ENCODE measurements around the gene SPRR2E.
"Not testable (repeated sequence)": the region's sequence is repeated elsewhere in the genome, so short reads cannot be mapped to it uniquely, and the experiment has no call there.

SPRR2E gene

DNA sequence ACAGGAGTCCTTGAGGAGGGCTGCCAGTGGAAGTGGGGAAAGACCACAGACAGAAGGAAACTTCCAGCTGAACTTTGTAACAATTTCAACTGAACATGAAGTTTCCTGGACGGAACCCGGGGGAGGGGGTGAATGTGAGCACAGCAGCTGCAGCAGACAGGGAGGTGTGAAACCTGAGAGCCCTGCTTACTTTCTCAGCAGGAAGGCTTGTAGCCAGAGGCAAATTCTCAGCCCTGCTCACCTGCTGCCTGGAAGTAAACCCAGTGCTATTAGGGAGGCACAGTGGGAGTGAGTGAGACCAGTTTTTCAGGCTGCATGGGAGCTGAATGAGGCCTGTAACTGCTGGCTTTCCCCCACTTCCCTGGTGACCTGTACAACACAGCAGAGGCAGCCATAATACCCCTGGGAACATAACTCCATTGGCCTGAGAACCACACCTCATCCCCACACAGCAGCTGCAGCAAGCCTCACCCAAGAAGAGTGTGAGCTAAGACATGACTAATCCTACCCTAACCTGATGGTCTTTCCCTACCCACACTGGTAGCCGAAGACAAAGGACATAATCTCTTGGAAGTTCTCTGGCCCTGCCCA is 28.6 kb upstream of the SPRR2E start:
- Histone ChIP-seq H3K4me3 (replicated peaks; ENCODE audit: insufficient read depth, low read length) (no peak overlapping the region), H3K27me3 (ENCODE audit: insufficient read depth, poor library complexity, severe bottlenecking) (peaks cover 5% of the 10 kb centered on the region), H3K27ac (replicated peaks) (no peak overlapping the region)
- TF ChIP-seq POLR2AphosphoS5 (IDR thresholded peaks at IDR 0.05; ENCODE audit: low read depth), result no peak
- DNase-seq (ENCODE audit: low read depth in 1 of 2, low spot score in 1 of 2), result no peak

DNA sequence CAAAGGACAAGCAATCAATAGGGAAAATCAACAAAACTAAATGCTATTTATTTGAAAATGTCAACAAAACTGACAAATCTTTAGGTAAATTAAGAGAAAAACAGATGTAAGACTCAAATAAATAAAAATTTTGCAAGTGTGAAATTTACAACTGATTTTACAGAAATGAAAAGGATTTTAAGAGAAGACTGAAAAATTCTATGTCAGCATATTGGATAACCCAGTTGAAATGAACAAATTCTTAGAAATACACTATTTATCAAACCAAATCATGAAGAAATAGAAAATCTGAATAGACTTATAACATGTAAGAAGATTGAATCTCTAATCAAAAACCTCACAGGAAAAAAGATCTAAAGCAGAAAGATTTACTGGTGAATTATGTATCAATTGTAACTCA is 26.6 kb upstream of the SPRR2E start:
- H3K27ac ChIP-seq (replicated peaks), result no peak overlapping the region
- TF ChIP-seq, protein P1, sequence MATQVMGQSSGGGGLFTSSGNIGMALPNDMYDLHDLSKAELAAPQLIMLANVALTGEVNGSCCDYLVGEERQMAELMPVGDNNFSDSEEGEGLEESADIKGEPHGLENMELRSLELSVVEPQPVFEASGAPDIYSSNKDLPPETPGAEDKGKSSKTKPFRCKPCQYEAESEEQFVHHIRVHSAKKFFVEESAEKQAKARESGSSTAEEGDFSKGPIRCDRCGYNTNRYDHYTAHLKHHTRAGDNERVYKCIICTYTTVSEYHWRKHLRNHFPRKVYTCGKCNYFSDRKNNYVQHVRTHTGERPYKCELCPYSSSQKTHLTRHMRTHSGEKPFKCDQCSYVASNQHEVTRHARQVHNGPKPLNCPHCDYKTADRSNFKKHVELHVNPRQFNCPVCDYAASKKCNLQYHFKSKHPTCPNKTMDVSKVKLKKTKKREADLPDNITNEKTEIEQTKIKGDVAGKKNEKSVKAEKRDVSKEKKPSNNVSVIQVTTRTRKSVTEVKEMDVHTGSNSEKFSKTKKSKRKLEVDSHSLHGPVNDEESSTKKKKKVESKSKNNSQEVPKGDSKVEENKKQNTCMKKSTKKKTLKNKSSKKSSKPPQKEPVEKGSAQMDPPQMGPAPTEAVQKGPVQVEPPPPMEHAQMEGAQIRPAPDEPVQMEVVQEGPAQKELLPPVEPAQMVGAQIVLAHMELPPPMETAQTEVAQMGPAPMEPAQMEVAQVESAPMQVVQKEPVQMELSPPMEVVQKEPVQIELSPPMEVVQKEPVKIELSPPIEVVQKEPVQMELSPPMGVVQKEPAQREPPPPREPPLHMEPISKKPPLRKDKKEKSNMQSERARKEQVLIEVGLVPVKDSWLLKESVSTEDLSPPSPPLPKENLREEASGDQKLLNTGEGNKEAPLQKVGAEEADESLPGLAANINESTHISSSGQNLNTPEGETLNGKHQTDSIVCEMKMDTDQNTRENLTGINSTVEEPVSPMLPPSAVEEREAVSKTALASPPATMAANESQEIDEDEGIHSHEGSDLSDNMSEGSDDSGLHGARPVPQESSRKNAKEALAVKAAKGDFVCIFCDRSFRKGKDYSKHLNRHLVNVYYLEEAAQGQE (IDR thresholded peaks at IDR 0.05; ENCODE audit: insufficient replicate concordance, low read depth), result no peak
- TF ChIP-seq, protein P2, sequence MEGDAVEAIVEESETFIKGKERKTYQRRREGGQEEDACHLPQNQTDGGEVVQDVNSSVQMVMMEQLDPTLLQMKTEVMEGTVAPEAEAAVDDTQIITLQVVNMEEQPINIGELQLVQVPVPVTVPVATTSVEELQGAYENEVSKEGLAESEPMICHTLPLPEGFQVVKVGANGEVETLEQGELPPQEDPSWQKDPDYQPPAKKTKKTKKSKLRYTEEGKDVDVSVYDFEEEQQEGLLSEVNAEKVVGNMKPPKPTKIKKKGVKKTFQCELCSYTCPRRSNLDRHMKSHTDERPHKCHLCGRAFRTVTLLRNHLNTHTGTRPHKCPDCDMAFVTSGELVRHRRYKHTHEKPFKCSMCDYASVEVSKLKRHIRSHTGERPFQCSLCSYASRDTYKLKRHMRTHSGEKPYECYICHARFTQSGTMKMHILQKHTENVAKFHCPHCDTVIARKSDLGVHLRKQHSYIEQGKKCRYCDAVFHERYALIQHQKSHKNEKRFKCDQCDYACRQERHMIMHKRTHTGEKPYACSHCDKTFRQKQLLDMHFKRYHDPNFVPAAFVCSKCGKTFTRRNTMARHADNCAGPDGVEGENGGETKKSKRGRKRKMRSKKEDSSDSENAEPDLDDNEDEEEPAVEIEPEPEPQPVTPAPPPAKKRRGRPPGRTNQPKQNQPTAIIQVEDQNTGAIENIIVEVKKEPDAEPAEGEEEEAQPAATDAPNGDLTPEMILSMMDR (IDR thresholded peaks at IDR 0.05; ENCODE audit: insufficient read depth, low read length), result no peak
- TF ChIP-seq SPI1 (IDR thresholded peaks at IDR 0.05; ENCODE audit: borderline replicate concordance, low read depth), result no peak
- no peak for TF ChIP-seq POLR2AphosphoS5 (IDR thresholded peaks at IDR 0.05; ENCODE audit: low read depth)
- no peak for TF ChIP-seq GABPA (IDR thresholded peaks at IDR 0.05; ENCODE audit: low read depth)
- peaks cover 5% of the 10 kb centered on the region for H3K27me3 ChIP-seq (ENCODE audit: insufficient read depth, poor library complexity, severe bottlenecking)
- DNase-seq (ENCODE audit: low read depth in 1 of 2, low spot score in 1 of 2), result no peak
- H3K4me3 ChIP-seq (replicated peaks; ENCODE audit: insufficient read depth, low read length), result no peak overlapping the region

DNA sequence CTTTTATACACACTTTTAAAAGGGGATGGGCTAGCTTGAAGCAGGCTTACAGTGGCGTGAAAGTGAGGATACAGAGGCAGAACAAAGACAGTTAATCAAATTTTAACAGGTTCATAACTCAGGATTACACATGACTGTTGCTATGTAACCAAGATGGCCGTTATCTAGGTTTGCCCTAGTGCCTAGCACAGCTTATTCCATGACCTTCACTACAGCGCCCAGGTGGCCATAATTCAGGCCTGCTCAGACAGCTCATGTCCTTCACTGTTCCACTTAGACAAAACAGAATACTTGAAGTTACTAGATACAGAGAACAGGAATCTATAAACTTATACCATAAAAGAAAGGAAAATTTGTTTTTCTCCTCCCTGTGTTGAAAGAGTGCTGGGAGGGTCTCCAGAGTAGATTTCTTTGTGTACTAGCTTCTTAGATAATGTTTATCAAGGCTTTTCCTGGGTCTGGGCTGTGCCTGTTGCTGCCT is 25.2 kb upstream of the SPRR2E start:
- TF ChIP-seq POLR2AphosphoS5 (IDR thresholded peaks at IDR 0.05; ENCODE audit: low read depth) (no peak), SPI1 (IDR thresholded peaks at IDR 0.05; ENCODE audit: borderline replicate concordance, low read depth) (no peak), GABPA (IDR thresholded peaks at IDR 0.05; ENCODE audit: low read depth) (no peak)
- TF ChIP-seq, protein P2 (IDR thresholded peaks at IDR 0.05; ENCODE audit: insufficient read depth, low read length), result no peak
- TF ChIP-seq, protein P1 (IDR thresholded peaks at IDR 0.05; ENCODE audit: insufficient replicate concordance, low read depth), result no peak
- Histone ChIP-seq H3K27ac (replicated peaks) (no peak overlapping the region), H3K27me3 (ENCODE audit: insufficient read depth, poor library complexity, severe bottlenecking) (peaks cover 5% of the 10 kb centered on the region), H3K4me3 (replicated peaks; ENCODE audit: insufficient read depth, low read length) (no peak overlapping the region)
- no peak for DNase-seq (ENCODE audit: low read depth in 1 of 2, low spot score in 1 of 2)

DNA sequence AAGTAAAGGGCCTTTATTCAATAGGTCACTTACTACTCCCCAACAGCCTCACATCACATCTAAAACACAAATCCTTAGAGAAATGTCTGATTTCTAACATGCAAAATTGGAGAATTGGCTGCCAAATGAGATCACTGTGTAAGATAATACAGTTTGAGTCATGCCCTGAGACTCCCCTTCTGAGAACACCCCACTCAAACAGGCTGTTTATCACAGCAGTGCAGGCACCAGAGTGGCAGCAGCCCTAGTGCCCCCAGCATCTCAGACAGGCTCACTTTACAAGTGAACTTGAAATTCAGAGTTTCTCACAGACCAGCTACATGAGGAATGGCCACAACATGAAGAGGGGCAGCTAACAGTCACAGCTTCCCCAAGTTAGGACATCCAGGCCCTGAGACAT is 20.9 kb upstream of the SPRR2E start:
- not testable (repeated sequence) for H3K4me3 ChIP-seq (replicated peaks; ENCODE audit: insufficient read depth, low read length); H3K27ac ChIP-seq (replicated peaks); DNase-seq (ENCODE audit: low read depth in 1 of 2, low spot score in 1 of 2); H3K27me3 ChIP-seq (ENCODE audit: insufficient read depth, poor library complexity, severe bottlenecking)

DNA sequence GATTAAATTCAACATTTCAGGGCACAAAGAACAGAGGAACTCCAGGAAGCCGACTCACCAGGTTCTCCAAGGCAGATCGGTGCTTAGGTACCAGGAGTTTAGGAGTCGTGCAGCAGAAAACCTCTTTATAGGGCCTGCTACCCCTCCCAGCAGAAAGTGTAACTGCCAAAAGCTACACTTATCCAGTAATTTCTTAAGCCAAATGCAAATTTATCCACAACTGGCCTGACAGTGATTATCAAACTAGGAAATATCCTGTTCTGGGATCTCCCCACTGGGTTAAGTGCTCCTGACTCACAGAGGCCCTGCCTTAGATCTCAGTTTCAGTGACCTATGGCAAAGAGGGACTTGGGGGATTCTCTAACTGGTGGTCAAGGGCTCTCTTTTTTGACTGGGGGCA is 19.1 kb upstream of the SPRR2E start, which contains the start of gene SPRR2F:
Gene SPRR2F, minus strand, starts transcription at position 101 of the 400 bp plus-strand sequence. CDS start 783 bp downstream, outside the sequence.
- no peaks in the 10 kb centered on the region for H3K27me3 ChIP-seq (ENCODE audit: insufficient read depth, poor library complexity, severe bottlenecking)
- DNase-seq (ENCODE audit: low read depth in 1 of 2, low spot score in 1 of 2), result no peak
- no peak within 1 kb of the TSS for H3K4me3 ChIP-seq (replicated peaks; ENCODE audit: insufficient read depth, low read length)
- TF ChIP-seq, protein P1 (IDR thresholded peaks at IDR 0.05; ENCODE audit: insufficient replicate concordance, low read depth), result no peak
- TF ChIP-seq SPI1 (IDR thresholded peaks at IDR 0.05; ENCODE audit: borderline replicate concordance, low read depth) (no peak), POLR2AphosphoS5 (IDR thresholded peaks at IDR 0.05; ENCODE audit: low read depth) (no peak), GABPA (IDR thresholded peaks at IDR 0.05; ENCODE audit: low read depth) (no peak)
- TF ChIP-seq, protein P2 (IDR thresholded peaks at IDR 0.05; ENCODE audit: insufficient read depth, low read length), result no peak
- no peak within 1 kb of the TSS for H3K27ac ChIP-seq (replicated peaks)

DNA sequence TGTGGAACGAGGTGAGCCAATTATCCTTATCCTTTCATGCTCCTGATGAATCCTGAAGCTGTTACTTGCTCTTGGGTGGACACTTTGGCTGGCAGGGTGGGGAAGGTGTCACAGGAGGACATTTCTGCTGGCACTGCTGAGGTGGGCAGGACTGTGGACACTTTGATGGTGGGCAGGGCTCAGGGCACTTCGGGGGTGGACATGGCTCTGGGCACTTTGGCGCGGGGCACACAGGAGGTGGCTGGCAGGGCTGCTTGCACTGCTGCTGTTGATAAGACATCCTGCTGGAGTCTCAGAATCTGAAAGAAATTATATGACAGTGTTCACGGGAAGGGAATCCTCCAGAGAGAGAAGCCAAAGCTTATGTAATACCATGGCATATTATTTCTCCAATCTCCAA is 18.1 kb upstream of the SPRR2E start:
- H3K27me3 ChIP-seq (ENCODE audit: insufficient read depth, poor library complexity, severe bottlenecking); DNase-seq (ENCODE audit: low read depth in 1 of 2, low spot score in 1 of 2): not testable (repeated sequence)

More for the DNA sequence above, 18.1 kb upstream of the SPRR2E start:
- H3K4me3 ChIP-seq (replicated peaks; ENCODE audit: insufficient read depth, low read length); H3K27ac ChIP-seq (replicated peaks): not testable (repeated sequence)

Data from HL-60 (cell line).